GM12864 (cell line): ENCODE results near the gene CHST1.

Experiments
- DNase-seq: peaks from one replicate; pipeline ENCODE4 v3.0.0-alpha.2; 2011; ENCODE audit warnings: low read depth
- H3K4me3 ChIP-seq: 2 replicates; pipeline ENCODE4 v1.5.1; 2011; ENCODE audit warnings: mild to moderate bottlenecking, low read depth, low read length, control low read depth
- TF ChIP-seq, protein P1 (sequence below): IDR thresholded peaks from 2 replicates; pipeline ENCODE4 v1.5.1; 2011; ENCODE audit warnings: low read depth, mild to moderate bottlenecking, moderate library complexity, low read length, control low read depth, inconsistent platforms; ENCODE audit errors: missing control alignments

CHST1 gene

DNA sequence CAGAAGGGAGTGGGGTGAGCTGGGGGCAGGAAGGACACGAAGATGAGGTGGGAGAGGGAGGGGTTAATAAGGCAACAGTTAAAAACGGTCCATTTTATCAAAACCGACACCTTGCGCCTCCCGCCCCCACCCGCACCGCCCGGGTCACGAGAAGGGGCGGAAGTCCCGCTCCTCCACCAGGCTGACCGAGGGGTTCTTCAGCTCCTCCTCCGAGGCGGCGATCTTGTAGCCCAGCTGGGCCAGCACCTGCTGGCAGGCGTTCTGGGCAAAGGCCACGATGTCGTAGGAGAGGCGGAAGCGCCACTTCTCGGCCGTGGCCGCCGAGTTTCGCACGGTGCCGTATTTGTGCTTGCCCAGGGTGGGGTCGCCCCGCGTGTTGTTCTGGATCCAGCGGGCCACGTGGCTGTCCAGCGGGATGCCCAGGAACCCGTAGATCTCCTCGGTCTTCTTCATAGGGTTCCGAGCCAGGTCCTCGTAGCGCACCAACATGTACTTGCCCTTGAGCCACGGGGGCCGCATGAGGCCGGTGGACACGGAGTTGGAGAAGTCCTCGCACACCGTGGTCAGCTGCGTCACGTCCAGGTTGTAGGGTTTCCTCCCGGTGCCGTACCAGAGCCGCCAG is 15.8 kb downstream of the CHST1 start:
- TF ChIP-seq, protein P1, sequence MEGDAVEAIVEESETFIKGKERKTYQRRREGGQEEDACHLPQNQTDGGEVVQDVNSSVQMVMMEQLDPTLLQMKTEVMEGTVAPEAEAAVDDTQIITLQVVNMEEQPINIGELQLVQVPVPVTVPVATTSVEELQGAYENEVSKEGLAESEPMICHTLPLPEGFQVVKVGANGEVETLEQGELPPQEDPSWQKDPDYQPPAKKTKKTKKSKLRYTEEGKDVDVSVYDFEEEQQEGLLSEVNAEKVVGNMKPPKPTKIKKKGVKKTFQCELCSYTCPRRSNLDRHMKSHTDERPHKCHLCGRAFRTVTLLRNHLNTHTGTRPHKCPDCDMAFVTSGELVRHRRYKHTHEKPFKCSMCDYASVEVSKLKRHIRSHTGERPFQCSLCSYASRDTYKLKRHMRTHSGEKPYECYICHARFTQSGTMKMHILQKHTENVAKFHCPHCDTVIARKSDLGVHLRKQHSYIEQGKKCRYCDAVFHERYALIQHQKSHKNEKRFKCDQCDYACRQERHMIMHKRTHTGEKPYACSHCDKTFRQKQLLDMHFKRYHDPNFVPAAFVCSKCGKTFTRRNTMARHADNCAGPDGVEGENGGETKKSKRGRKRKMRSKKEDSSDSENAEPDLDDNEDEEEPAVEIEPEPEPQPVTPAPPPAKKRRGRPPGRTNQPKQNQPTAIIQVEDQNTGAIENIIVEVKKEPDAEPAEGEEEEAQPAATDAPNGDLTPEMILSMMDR: no peak
- no peak overlapping the region for H3K4me3 ChIP-seq
- no peak for DNase-seq

DNA sequence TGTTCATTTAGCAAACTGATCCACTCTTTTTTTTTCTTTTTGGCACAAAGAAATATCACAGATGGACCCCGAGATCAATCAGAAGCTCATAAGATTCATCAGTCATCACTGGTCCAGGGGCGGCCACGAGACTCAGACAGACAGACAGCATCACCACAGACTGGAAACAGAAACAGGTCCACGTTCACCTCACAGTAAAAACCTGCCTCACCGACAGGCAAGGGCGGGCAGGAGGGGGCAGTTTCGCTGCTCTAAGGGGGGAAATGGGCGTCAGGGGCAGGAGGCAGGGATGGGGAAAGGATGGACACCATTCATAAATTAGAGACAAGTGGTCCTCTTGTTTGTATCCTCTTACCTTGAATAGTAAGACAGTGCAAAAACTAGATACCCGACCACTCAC is 16.5 kb downstream of the CHST1 start:
- no peak for DNase-seq
- TF ChIP-seq, protein P1: no peak
- no peak overlapping the region for H3K4me3 ChIP-seq

DNA sequence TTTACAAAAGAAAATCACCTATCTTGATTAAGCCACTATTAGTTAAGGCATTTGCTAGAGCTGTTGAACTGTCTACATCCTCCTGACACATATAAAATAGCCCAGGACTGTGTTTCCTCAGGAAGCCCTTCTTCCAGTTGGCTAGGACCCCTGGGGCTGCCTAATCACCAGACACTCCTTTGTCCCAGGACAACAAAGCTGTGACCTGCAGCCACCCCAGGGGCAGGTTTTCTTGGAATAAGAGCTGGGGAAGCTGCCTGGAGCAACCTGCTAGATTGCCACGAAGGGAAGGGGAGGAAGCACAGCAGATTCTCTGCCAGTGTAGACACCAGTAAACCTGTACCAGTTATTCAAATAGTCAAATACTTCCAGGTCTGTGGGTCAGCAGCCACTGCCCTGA is 17.6 kb downstream of the CHST1 start:
- TF ChIP-seq, protein P1: no peak
- DNase-seq: no peak
- no peak overlapping the region for H3K4me3 ChIP-seq

DNA sequence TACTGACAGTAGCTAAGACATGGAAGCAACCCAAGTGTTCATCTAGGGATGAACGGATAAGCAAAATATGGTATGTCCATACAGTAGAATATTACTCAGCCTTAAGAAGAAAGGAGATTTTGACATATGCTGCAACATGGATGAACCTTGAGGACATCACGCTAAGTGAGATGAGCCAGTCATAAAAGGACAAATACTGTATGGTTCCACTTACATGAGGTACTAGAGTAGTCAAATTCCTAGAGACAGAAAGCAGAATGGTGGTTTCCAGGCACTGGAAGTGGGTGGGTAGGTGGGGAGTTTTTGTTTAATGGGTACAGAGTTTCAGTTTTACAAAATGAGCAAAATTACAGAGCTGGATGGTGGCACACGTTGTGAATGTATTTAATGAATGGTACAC is 18.1 kb downstream of the CHST1 start:
- no peak overlapping the region for H3K4me3 ChIP-seq
- TF ChIP-seq, protein P1: no peak
- DNase-seq: no peak

DNA sequence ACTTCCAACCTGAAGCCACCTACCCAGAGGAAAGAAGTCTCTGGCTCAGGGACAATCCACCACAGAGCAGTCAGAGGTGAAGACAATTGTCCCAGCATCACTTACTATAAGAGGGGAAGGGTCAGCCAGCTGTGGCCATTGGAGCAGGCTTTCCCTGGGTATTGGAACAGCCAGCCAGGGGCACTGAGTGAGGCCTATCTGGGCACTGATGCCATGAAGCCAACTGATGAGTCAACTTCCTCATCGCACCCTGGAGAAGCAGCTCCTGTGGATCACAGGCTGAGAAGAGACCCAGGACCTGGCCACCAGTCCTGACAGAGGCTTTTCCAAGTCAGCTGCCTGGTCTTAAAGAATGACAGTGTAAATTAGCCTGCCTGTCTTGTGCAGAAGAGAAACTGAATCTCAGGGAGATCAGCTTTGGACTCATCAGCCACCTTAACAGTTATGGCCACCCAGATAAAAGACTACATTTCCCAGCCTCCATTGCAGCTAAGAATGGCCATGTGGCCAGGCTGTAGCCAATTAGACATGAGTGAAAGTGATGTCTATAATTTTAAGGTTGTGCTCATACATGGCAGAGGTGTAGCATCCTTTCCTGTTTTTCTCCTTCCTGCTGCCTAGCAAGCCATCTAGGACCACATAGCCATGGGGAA is 19.0 kb downstream of the CHST1 start:
- TF ChIP-seq, protein P1: no peak
- no peak overlapping the region for H3K4me3 ChIP-seq

DNA sequence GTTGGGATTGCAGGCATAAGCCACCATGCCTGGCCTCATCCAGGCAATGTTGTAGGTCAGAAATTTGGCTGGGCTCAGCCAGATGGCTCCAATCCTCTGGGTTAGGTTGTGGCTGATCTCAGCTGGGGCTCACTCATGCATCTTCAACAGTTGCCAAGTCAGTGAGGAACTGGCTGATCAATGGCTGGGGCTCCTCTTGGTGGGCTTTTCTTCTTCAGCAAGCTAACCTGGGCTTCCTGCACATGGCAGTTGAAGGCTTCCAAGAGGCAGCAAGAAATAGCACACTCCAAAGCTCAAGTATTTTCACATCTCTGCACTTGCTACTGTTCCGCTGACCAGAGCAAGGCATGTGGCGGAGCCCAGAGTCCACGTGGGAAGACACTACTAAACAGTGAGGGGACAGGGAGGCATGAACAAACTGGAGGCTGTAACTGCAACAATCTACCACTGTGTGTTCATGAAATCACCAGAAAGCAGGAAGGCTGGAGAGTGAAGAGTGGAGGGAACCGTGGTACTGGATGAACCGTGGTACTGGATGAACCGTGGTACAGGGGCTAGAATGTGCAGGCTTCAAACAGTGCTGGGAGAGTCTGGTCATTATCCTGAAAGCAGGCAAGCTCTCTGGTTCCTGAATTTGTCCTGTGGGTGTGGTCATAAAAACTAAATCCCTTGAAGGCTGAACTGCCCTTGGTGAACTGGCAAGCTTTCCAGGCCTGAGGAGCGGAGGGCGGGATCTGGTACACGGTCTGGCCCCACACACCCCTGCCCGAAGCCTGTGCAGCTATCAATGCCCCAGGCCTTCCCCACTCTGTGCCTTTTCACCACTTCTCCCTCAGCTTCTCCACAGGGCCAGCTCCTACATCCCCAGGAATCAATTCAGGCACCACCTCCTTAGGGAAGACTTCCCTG is 20.2 kb downstream of the CHST1 start:
- TF ChIP-seq, protein P1: no peak
- H3K4me3 ChIP-seq: no peak overlapping the region
- no peak for DNase-seq

More for the DNA sequence above, 19.0 kb downstream of the CHST1 start:
- DNase-seq: no peak
